ENCODE results near the gene SLC47A2.
"Not testable (repeated sequence)": the region's sequence is repeated elsewhere in the genome, so short reads cannot be mapped to it uniquely, and the experiment has no call there.

The SLC47A2 gene

DNA sequence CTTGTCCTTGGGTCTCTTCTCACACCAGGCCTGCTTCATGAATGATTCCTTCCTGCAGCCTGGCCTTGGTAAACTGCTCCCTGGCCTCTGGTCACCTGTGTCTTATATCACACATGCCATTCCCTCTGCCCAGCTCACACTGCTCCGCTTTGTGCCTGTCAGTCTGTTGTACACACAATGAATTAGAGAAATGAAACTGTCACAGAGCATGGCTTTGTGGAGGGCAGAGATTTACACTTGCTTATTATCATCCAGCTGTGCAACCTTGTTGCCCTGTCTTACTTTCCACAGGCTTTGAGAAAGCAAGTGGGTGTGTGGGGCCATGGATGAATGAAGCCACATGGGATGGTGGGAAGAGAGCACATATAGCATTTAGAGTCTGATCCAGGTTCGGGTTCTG, 45.5 kb downstream of the SLC47A2 start:
- Histone ChIP-seq H3K27ac (ENCODE audit: low read depth, low read length) (no peak overlapping the region), H3K4me1 (ENCODE audit: insufficient read depth, low read length) (no peaks in the 10 kb centered on the region), H3K9me3 (ENCODE audit: insufficient read depth, low read depth, low read length) (peaks cover 9% of the 10 kb centered on the region), H3K36me3 (ENCODE audit: insufficient read depth, low read length) (peaks cover 64% of the 10 kb centered on the region), H3K9ac (ENCODE audit: low read depth, low read length) (no peak overlapping the region), H3K27me3 (ENCODE audit: insufficient read depth, low read length) (no peaks in the 10 kb centered on the region), H3K4me3 (ENCODE audit: low read length) (no peak overlapping the region)
- whole genome bisulfite sequencing, result 94% methylated on average over 2 of the region's 2 CpGs

DNA sequence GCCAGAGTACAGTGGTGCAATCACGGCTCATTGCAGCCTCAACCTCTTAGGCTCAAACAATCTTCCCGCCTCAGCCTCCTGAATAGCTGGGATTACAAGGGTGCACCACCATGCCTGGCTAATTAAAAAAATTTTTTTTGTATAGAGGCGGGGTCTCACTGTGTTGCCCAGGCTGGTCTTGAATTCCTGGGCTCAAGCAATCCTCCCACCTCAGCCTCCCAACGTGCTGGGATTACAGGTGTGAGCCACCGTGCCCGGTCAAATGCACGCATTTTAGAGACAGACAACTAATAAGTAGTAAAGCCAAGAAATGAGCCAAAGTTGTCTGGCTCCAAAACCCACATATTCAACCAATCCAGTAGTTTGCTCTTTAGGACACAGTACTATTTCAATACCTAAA, 46.7 kb downstream of the SLC47A2 start:
- not testable (repeated sequence) for H3K9me3 ChIP-seq (ENCODE audit: insufficient read depth, low read depth, low read length)

DNA sequence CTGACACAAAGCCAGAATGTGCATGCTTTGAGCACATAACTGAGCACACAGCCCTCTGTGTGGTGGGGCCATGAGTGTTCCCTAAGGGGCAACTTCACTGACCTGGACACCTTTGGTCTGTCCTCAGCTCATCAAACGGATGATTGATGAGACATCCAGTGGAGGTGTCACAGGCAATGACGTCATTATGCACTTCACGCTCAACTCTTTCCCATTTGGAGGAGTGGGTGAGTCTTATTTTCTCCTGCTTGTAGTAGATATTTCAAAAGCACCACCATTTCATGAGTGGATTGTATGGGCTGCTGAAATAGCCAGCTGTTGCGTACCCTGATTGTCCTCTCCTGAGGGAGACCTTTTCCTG, 51.6 kb downstream of the SLC47A2 start:
- WGBS, result 97% methylated on average over 4 of the region's 4 CpGs
- Histone ChIP-seq H3K9me3 (ENCODE audit: insufficient read depth, low read depth, low read length) (no peaks in the 10 kb centered on the region), H3K9ac (ENCODE audit: low read depth, low read length) (no peak overlapping the region), H3K4me1 (ENCODE audit: insufficient read depth, low read length) (peaks cover 12% of the 10 kb centered on the region), H3K27ac (ENCODE audit: low read depth, low read length) (no peak overlapping the region), H3K36me3 (ENCODE audit: insufficient read depth, low read length) (peaks cover 72% of the 10 kb centered on the region), H3K4me3 (ENCODE audit: low read length) (no peak overlapping the region), H3K27me3 (ENCODE audit: insufficient read depth, low read length) (no peaks in the 10 kb centered on the region)

More for the DNA sequence above, 46.7 kb downstream of the SLC47A2 start:
- H3K27ac ChIP-seq (ENCODE audit: low read depth, low read length); H3K27me3 ChIP-seq (ENCODE audit: insufficient read depth, low read length); H3K4me1 ChIP-seq (ENCODE audit: insufficient read depth, low read length); H3K4me3 ChIP-seq (ENCODE audit: low read length); H3K9ac ChIP-seq (ENCODE audit: low read depth, low read length): not testable (repeated sequence)
- WGBS, result 97% methylated on average over 7 of the region's 7 CpGs
- peaks cover 64% of the 10 kb centered on the region for H3K36me3 ChIP-seq (ENCODE audit: insufficient read depth, low read length)

DNA sequence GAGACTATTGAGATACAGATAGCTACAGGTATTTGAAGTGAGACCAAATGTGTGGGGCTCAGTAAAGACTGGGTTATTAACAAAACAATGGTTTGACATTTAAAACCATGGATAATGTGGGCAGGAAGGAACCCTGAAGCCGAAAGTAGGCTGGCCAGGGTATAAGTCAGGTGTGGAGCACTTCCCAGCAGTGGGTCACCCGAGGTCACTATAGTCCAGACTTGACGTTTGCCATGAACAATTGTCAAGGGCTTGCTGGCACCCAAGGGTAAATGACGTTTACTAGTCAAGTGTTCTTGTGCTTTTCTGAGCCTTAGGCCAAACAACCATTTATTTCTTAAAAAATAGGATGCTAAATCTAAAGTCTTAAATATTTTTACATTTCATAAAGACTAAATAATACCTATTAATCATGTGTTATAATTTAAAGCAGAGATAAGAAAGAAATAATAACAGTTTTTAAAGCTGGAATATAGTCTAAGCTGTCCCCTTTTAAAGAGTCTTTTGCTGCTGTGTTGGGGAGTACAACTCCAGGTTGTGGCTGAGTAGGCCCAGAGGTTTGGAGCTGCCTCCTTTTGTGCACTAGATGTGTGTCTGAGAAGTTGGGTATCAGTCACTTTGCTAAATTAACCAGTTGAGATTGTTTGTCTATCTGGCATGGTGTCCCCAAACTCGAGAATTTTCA, 52.1 kb downstream of the SLC47A2 start:
- H3K27ac ChIP-seq (ENCODE audit: low read depth, low read length), result no peak overlapping the region
- H3K4me1 ChIP-seq (ENCODE audit: insufficient read depth, low read length), result peaks cover 12% of the 10 kb centered on the region
- H3K27me3 ChIP-seq (ENCODE audit: insufficient read depth, low read length), result no peaks in the 10 kb centered on the region
- no peak overlapping the region for H3K4me3 ChIP-seq (ENCODE audit: low read length)
- no peaks in the 10 kb centered on the region for H3K9me3 ChIP-seq (ENCODE audit: insufficient read depth, low read depth, low read length)
- WGBS, result 91% methylated on average over 5 of the region's 5 CpGs
- H3K36me3 ChIP-seq (ENCODE audit: insufficient read depth, low read length), result peaks cover 67% of the 10 kb centered on the region
- no peak overlapping the region for H3K9ac ChIP-seq (ENCODE audit: low read depth, low read length)

DNA sequence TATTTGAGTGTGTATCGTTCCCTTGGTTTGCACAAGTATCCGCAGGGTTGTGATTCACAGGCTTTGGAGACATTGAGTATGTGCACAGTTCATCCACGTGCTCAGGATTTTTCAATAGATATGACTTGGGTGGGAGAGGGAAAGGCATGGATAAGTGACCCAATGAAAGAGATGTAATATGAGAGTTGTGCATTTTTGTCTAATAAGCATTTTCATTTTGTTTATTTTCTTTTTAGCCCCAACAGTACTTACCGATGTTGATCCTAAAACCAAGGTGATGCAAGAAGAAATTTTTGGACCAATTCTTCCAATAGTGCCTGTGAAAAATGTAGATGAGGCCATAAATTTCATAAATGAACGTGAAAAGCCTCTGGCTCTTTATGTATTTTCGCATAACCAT, 53.3 kb downstream of the SLC47A2 start:
- H3K4me3 ChIP-seq (ENCODE audit: low read length), result no peak overlapping the region
- no peaks in the 10 kb centered on the region for H3K27me3 ChIP-seq (ENCODE audit: insufficient read depth, low read length)
- H3K9ac ChIP-seq (ENCODE audit: low read depth, low read length), result no peak overlapping the region
- H3K36me3 ChIP-seq (ENCODE audit: insufficient read depth, low read length), result peaks cover 75% of the 10 kb centered on the region
- H3K27ac ChIP-seq (ENCODE audit: low read depth, low read length), result no peak overlapping the region
- H3K9me3 ChIP-seq (ENCODE audit: insufficient read depth, low read depth, low read length), result no peaks in the 10 kb centered on the region
- 96% methylated on average over 6 of the region's 6 CpGs for whole genome bisulfite sequencing
- H3K4me1 ChIP-seq (ENCODE audit: insufficient read depth, low read length), result peaks cover 12% of the 10 kb centered on the region

DNA sequence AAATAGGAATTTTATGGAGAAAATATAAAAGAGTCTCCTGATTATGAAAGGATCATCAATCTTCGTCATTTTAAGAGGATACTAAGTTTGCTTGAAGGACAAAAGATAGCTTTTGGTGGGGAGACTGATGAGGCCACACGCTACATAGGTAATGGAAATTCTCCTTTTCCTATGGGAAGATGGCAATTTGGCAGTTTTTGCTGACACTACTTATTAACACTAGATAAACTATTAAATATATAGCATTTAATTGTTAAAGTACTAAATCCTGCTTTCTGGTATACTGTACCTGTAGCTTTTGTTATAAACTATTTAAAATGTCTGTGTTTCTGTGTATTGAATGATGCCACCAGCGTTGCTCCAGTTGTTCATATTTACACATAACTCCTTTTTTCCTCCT, 55.3 kb downstream of the SLC47A2 start:
- Histone ChIP-seq H3K9ac (ENCODE audit: low read depth, low read length) (no peak overlapping the region), H3K36me3 (ENCODE audit: insufficient read depth, low read length) (peaks cover 89% of the 10 kb centered on the region), H3K27ac (ENCODE audit: low read depth, low read length) (no peak overlapping the region), H3K4me3 (ENCODE audit: low read length) (no peak overlapping the region), H3K27me3 (ENCODE audit: insufficient read depth, low read length) (no peaks in the 10 kb centered on the region), H3K9me3 (ENCODE audit: insufficient read depth, low read depth, low read length) (no peaks in the 10 kb centered on the region), H3K4me1 (ENCODE audit: insufficient read depth, low read length) (peaks cover 12% of the 10 kb centered on the region)
- 99% methylated on average over 2 of the region's 3 CpGs for whole genome bisulfite sequencing

DNA sequence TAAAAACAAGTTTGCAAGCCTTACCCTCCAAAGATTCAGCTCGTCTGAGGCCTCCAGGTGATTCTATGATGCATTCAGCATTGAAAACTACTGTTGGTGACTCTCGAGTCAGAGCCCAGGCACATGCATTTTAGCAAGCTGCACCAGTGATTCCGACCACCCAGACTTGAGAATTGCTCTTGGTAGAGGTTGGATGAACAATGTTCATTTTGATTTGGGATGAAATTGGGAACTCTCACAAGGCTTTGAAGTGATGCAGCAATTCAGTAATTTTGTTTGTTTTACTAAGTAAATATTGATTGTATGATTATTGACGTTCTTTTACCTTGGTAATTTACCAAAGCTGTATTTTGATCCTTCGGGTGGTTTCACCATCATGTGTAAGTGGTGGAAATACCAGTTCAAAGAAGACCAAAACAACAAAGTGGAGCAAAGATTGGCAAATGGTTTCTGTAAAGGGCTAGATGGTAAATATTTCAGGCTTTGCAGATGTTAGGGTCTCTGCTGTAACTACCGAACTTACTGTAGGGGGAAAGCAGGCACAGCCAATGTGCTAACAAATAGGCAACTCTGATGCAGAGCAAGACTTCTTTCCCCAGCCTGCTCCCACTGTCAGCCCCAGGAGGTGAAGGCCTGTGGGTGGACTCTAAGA, 56.0 kb downstream of the SLC47A2 start:
- H3K9me3 ChIP-seq (ENCODE audit: insufficient read depth, low read depth, low read length), result 0 out of 2 replicates have a peak, but pooled peaks cover under 1% of the 10 kb centered on the region
- WGBS, result 94% methylated on average over 6 of the region's 6 CpGs

DNA sequence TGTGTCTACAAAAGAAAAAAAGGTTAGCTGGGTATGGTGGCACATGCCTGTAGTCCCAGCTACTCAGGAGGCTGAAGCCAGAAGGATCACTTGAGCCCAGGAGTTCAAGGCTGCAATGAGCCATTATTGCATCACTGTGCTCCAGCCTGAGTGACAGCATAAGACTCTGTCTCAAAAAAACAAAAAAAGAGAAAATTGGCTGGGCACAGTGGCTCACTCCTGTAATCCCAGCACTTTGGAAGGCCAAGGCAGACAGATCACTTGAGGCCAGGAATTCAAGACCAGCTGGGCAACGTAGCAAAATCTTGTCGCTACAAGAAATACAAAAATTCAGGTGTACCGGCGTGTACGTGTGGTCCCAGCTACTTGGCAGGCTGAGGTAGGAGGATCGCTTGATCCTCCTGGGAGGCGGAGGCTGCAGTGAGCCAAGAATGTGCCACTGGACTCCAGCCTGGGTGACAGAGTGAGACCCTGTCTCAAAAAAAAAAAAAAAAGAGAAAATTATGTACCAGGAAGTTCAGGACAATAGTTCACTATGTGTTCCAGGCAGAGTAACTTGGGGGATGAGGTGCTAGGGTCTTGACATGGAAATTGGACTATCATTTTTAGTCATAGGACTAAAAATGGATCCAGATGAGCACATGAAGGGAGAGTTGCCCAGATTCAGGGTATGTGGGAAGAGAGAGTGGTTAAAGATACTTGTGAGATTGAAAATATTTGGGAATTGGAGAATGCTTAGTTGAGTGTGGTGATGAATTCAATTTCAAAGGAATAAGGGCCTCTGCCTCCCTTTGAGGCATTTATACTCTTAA, 56.8 kb downstream of the SLC47A2 start:
- WGBS, result 95% methylated on average over 7 of the region's 7 CpGs
- Histone ChIP-seq H3K27me3 (ENCODE audit: insufficient read depth, low read length) (no peaks in the 10 kb centered on the region), H3K4me1 (ENCODE audit: insufficient read depth, low read length) (peaks cover 12% of the 10 kb centered on the region), H3K27ac (ENCODE audit: low read depth, low read length) (no peak overlapping the region), H3K9ac (ENCODE audit: low read depth, low read length) (no peak overlapping the region), H3K36me3 (ENCODE audit: insufficient read depth, low read length) (peaks cover 89% of the 10 kb centered on the region), H3K4me3 (ENCODE audit: low read length) (no peak overlapping the region), H3K9me3 (ENCODE audit: insufficient read depth, low read depth, low read length) (peaks cover 8% of the 10 kb centered on the region)

More for the DNA sequence above, 56.0 kb downstream of the SLC47A2 start:
- Histone ChIP-seq H3K4me3 (ENCODE audit: low read length) (no peak overlapping the region), H3K36me3 (ENCODE audit: insufficient read depth, low read length) (peaks cover 89% of the 10 kb centered on the region), H3K4me1 (ENCODE audit: insufficient read depth, low read length) (peaks cover 12% of the 10 kb centered on the region), H3K9ac (ENCODE audit: low read depth, low read length) (no peak overlapping the region), H3K27me3 (ENCODE audit: insufficient read depth, low read length) (no peaks in the 10 kb centered on the region), H3K27ac (ENCODE audit: low read depth, low read length) (no peak overlapping the region)

DNA sequence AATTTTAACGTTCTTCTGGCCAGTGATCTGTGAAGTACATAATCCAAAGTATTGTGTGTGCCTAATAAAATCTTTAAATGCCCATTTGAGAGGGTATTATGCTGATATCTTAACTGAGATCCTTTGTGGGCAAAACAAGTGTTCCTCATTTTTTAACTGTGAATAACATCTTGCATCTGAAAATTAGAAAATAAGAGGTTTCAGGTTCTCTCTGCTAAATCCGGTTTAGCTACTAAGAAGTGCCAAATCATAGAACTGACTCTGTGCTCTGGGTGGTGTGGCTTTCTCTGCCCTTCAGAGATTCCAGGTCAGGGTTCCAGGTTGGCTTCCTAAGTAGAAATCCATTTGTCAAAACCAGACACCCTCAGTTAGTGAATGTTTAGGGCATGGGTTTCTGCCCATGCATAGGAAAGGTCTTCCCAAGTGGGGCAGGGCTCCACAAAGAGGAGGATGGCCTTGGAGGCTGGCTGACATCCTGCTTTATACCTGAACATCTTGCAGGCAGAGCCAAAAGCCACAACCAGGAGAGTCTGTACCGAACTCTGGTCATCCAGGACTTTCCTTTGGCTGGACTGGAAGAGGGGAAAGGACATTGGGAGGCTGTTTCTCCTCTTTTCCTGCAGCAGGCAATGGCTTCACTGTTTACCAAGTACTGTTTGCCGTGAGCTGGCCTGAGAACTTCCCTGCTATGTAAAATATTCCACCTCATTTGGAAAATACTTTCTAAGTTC, 59.4 kb downstream of the SLC47A2 start:
- peaks cover 15% of the 10 kb centered on the region for H3K9me3 ChIP-seq (ENCODE audit: insufficient read depth, low read depth, low read length)
- no peak overlapping the region for H3K27ac ChIP-seq (ENCODE audit: low read depth, low read length)
- 95% methylated on average over 4 of the region's 4 CpGs for whole genome bisulfite sequencing
- H3K27me3 ChIP-seq (ENCODE audit: insufficient read depth, low read length), result no peaks in the 10 kb centered on the region
- H3K9ac ChIP-seq (ENCODE audit: low read depth, low read length), result no peak overlapping the region
- H3K4me1 ChIP-seq (ENCODE audit: insufficient read depth, low read length), result no peaks in the 10 kb centered on the region
- H3K4me3 ChIP-seq (ENCODE audit: low read length), result no peak overlapping the region
- peaks cover 89% of the 10 kb centered on the region for H3K36me3 ChIP-seq (ENCODE audit: insufficient read depth, low read length)

DNA sequence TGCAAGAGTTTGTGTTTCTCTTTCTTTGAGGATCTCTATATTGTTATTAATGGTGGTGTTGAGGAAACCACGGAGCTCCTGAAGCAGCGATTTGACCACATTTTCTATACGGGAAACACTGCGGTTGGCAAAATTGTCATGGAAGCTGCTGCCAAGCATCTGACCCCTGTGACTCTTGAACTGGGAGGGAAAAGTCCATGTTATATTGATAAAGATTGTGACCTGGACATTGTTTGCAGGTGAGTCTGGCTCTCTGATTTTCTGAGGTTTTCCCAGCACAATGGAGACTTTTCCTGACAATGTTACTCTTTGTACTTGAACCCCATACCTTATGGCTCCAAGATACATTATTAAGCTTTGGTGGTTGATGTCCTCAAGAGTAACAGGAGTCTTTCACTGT, 60.0 kb downstream of the SLC47A2 start:
- Histone ChIP-seq H3K9ac (ENCODE audit: low read depth, low read length) (no peak overlapping the region), H3K4me1 (ENCODE audit: insufficient read depth, low read length) (0 out of 2 replicates have a peak, but pooled peaks cover 1% of the 10 kb centered on the region), H3K36me3 (ENCODE audit: insufficient read depth, low read length) (peaks cover 89% of the 10 kb centered on the region), H3K27me3 (ENCODE audit: insufficient read depth, low read length) (no peaks in the 10 kb centered on the region), H3K27ac (ENCODE audit: low read depth, low read length) (no peak overlapping the region), H3K4me3 (ENCODE audit: low read length) (no peak overlapping the region), H3K9me3 (ENCODE audit: insufficient read depth, low read depth, low read length) (peaks cover 15% of the 10 kb centered on the region)
- 95% methylated on average over 4 of the region's 4 CpGs for WGBS

DNA sequence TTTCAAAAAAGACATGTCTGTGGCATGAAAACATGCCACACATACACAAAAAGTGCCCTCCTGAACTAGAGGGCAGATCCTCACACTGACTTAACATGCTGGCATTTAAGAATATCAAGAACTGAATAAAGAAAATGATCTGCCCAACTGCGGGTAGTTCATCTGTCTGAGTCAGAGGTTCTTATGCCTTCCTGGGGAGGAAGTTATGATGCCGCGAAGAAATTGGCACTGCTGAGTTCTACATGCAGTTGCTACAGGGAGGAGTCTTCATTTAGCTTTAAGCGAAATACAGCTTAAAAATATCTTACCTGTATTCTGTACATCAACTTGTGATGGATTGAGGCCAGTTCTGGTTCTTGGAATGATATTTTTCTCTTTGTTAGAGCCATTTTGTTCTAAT, 61.5 kb downstream of the SLC47A2 start:
- Histone ChIP-seq H3K27ac (ENCODE audit: low read depth, low read length) (no peak overlapping the region), H3K9me3 (ENCODE audit: insufficient read depth, low read depth, low read length) (peaks cover 15% of the 10 kb centered on the region), H3K36me3 (ENCODE audit: insufficient read depth, low read length) (peaks cover 77% of the 10 kb centered on the region), H3K4me3 (ENCODE audit: low read length) (no peak overlapping the region), H3K27me3 (ENCODE audit: insufficient read depth, low read length) (no peaks in the 10 kb centered on the region), H3K4me1 (ENCODE audit: insufficient read depth, low read length) (peaks cover 8% of the 10 kb centered on the region; the same call in 1 of the 2 replicates), H3K9ac (ENCODE audit: low read depth, low read length) (no peak overlapping the region)
- 98% methylated on average over 4 of the region's 4 CpGs for WGBS

Data from HUES64 (cell line).